GM18907 (cell line): ENCODE results near the gene TP53BP2.
"Not testable (repeated sequence)": the region's sequence is repeated elsewhere in the genome, so short reads cannot be mapped to it uniquely, and the experiment has no call there.

ENCODE experiments used
- ATAC-seq: cut with Tn5 transposase; IDR thresholded peaks from one replicate; pipeline ENCODE4 v1.9.1; 2021; ENCODE audit warnings: mild to moderate bottlenecking, moderate library complexity; ENCODE audit not compliant: unreplicated experiment

TP53BP2 gene

DNA sequence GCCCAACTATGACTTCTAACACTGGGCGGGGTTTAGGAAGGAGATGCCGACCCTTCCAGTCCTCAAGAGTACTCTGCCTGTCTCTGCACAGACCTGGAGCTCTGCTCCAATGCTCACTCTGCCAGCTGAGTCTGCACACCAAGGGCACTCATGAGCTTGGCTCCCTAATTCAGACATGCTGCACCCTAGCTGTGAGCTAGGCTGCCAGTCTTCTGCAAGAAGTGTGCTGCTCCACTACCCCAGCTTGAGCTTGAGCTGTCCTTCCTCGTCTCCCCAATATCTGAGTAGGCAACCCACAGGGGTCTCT, 13.2 kb downstream of the TP53BP2 start:
- no peak for ATAC-seq

DNA sequence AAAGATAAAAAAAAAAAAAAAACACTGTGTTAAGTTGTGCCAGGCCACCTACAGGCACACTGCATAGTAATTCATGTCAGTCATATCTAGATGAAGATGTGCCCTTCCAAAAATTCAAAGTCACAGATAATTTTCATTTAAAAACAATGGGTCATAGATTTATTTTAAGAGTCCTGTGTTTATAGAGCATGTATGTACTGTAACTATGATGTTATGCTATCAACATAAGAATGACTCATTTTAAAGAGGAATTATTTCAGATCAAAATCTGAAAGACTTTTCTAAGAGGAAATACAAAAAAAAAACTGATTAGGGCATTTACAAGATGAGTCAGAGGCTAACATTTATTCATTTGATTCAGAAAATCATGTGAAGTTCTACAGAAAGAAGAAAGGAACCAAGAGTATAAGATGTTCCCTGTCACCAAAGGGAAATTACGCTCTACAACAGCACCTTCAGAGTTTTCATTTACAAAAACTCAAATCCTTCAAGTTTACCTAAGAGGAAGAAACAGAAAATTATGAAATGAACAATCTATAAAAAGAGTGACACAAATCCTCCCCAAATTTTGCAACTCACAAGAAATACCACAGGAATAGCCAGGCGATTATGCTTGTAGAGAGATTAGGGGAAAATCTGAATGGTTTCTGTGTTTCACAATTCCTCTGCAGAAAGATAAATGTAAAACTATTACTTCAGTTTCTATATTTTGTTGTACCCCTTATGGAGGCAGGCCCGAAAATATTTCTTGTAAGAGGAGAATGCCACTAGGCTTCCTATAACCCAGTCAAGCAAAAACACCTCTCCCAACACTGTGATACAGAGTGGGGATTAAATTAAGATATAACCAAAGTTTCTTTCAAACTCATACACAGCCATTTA, 13.8 kb downstream of the TP53BP2 start:
- no peak for ATAC-seq

DNA sequence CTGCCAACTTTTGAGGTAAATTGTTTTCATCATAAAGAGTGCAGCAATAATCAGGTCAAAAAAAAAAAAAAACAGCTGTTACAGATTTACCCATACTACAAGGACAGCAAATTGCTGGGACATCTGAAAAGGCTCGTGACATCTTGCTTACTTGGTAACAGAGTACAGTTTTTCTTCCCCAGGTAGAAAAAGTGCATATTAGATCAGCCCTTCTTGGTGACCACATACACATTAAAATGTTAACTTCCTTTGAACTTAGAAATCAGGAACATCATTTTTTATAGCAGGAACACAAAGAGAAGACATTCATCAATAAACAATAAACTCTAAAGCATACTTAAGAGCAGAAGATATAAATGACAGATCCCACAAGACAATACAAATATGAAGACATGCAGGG, 16.1 kb downstream of the TP53BP2 start:
- ATAC-seq, result no peak

DNA sequence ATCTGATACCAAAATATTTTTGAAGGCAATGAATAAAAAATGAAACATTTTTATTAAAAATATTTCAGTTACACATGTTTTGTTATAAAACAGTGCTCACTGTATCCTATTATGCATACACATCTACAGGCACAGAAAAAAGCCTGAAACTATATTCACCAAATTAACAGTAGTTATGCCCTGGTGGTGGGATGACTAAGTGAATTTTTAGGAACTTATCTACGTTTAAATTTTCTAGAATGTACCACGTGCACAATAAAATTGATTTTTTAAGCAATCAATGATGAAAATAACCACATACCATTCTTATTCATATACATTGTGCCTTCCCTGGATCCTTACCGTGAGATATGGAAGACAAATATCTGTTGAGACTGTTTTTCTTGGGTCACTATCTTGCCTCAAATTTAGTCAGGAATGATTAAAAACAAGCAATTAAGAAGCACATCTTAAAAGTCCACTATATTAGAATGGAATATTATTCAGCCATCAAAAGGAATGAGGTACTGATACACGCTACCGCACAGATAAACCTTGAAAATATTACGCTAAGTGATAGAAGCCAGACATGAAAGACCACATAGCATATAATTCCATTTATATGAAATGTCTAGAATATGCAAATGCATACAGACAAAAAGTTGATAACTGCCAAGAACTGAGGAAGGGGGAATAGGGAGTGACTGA, 17.4 kb downstream of the TP53BP2 start:
- ATAC-seq, result no peak

DNA sequence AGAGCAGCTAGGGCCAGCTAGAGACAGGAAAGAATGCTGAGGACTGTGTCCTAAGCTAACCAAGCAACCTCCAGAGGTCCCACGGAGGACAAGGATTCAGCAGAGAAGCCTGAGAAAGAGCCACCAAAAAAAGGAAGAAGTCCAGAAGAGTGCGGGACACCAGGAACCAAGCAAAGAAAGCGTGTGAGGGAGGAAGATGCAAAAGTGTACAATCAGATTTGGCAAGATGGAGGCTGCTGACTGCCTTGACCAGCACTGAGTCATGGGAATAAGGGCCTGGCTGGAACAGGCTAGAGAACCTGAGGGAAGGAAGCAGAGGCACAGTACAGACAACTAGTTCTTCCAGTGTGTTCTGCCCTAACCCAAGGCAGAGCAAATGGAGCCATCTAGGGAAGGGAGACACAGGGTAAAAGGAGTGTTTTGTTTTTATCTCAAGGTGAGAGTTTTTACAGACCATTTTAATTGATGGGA, 18.5 kb downstream of the TP53BP2 start:
- ATAC-seq, result no peak

DNA sequence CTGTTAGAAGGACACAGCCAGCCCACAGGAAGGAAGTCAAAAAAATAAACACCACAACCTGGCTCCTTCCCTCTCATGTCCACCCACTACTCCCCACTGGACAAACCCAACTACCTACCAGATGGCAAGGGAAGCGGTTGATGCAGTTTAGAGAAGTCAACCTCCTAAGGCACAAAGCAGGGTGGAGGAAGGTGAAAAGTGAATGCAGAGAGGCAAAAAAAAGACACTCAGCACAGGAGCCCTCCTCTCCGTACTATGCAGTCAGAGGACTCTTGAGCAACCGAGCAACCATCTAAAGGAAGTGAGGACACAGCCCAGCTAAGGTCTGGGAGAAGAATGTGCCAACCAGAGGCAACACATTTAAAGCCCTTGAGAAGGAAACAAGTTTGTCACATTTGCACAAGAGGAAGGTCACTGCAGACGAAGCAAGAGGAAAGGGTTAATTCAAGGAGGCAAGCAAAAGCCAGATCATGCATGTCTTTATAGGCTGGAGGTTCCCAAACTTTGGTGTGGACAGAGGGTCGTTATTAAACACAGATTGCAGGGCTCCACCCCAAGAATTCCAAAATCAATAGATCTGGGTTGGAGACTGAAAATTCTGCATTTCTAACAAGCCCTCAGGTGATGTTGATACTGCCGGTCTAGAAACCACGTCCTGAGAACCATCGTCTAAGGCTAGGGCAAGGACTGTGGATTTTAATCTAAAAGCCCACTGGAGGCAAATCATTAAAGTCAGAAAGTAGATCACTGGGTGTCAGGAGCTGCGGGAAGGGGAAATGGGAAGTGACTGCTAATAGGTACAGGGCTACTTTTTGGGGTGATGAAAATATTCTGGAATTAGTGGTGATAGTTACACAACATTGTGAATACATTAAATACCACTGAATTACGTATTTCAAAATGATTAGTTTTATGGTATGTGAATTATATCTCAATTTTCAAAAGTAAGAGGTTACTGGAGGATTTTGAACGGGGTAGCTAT, 19.7 kb downstream of the TP53BP2 start:
- ATAC-seq, result no peak

DNA sequence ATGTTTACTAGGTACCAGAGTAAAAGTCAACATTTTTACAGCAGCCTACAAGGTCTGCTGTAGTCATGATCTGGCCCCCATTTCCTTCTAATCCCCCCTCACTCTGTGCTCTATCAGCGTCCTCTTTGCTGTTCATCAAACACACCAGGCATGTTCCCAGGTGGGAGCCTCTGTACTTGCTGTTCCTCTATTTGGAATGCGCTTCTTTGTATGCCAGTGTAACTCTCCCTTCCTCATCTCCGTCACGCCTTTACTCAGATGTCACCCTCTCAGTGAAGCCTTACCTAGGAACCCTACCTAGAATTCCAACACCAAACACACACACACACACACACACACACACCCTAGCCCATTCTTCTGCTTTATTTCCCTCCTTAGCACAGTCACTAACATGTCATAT, 21.0 kb downstream of the TP53BP2 start:
- ATAC-seq, result no peak

DNA sequence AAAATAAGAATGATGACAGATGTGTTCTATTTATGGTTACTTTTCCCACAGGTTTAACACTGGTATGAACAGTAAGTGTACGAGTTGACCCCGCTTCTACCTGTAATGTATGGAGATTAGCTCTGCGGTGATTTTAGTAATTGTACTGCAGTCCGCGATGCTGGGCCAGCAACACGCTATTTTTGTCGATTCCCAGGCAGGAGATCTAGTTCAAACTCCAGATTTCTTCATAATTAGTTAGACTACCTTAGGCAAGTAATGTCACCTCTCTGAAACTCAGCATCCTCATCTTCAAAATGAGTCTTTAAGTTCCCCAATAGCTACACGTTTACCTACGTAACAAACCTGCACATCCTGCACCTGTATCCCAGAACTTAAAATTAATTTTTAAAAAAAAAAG, 21.5 kb downstream of the TP53BP2 start:
- no peak for ATAC-seq

DNA sequence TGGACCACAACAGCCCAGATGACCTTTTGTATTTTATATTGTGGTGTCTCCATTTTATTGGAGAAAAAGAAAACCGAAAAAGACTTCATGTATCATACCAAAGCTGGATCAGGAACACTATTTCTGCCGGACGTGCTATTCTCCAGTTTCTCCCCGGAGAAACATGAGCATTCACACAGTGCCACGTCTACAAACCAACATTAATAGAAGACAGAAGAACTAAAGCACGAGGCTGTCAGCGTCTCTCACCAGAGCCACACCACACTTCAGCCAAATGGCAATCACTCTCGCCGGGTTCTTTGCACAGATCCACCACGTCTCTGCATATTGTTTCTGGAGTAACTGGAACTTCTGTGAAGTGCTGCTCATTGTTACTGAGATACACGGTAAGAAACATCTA, 24.8 kb downstream of the TP53BP2 start:
- ATAC-seq, result no peak

DNA sequence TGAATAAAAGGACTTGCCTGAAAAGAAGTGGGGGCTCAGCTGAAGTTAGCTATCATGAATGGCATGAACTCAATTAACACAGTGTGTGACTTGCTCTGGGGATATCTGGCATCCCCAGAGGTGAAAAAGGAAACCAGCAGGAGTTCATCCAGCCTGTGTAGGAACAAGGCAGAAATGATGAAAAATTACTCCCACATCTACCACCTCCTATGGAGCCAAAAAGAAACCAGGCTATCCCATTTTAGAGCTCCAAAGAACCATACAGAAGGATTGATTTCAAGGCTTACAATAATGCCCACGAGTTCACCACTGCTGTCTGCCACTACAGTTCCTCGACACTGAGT, 25.3 kb downstream of the TP53BP2 start:
- no peak for ATAC-seq

DNA sequence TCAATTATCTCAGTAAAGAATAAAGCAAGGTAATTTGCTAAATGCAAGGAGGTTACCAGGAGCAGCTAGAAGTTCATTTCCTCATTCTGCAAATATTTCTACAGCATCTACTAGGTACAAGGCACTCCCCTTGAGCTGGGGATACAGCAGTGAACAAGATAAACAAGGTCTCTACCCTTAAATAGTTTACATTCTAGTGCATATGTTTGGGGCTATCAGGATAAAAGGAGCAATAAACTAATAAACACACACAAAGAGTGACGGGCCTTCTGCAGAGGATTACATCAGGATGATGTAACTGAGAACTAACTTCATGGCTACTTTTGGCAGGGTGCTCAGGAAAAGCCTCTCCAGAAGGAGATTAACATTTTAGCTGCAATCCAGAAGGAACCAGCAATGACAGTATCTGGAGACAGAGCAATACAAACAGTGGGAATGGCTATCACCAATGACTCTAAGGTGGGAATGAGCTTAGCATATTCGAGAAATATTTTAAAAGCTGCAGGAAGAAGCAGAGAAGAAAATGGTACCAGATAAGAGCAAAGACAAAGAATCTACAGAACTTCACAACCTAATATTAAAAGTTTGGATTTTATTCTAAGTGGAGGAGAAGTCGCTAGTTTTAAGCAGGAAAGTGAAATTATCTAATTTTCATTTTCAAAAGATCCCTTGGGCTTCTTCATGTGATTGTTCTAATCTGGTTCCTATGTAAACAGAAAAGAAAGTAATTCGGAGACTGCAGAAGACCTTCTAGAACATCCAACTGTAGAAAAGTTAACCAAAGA, 25.8 kb downstream of the TP53BP2 start:
- no peak for ATAC-seq

DNA sequence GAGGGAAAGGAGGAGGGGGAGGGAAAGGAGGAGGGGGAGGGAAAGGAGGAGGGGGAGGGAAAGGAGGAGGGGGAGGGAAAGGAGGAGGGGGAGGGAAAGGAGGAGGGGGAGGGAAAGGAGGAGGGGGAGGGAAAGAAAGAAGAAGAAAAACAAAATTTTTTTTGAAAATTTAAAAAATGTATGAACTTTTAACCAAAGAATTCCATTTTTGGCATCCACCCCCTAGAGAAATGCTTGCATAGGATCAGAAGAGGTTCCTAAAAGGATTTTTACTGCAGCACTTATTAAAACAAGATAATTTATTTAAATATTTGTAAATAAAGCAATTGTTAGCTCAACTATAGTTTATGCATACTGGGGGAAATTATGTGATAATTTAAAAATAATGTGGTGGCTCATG, 28.5 kb downstream of the TP53BP2 start:
- ATAC-seq, result not testable (repeated sequence)

DNA sequence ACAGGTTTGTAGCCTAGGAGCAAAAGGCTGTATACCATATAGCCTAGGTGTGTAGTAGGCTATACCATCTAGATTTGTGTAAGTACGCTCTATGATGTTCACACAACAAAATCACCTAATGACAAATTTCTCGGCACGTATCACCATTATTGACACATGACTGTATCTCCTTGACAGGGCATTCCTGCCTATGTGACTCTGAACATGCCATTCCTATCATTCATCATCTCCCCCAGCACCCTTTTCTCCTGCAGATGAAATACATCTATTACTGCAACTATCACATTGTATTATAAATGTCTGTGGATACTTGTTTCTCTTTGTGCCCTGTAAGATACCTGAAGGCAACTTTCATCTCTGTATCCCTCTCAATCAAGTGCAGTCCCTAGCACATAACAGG, 29.9 kb downstream of the TP53BP2 start:
- ATAC-seq, result no peak

DNA sequence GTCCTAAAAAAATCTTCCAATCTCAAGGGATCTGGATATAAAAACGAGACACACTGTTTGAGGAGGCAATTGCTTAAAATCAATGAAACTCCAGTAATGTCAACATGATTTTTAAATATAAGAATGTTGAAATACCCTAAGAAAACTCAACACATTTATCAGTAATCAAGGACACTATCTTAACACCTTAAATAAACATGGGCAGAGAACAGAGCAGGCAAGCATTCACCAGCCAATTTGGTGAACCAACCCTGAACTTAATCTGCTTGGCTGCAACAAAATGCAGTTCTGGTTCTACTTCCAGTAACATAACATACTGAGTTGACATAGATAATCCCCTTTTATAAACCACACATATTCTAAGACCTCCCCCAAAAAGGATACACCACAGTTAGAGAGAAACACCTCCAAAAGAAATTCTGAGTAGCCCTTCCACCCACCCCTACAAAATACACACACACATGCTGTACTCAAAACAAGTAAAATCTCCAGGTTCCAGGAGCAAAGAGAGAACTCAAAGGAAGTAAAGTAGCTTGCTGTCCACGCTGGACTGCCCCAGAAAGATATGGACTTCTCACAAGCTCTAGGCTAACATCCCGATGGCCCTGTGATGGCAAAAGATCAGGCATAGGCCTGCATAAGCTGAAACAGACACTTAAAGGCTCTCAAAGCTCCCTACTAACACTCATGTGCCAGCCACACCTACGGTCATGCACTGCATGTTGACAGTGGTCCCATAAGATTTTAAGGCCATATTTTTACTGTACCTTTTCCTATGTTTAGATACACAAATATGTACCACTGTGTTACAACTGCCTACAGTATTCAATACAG, 30.5 kb downstream of the TP53BP2 start:
- no peak for ATAC-seq

DNA sequence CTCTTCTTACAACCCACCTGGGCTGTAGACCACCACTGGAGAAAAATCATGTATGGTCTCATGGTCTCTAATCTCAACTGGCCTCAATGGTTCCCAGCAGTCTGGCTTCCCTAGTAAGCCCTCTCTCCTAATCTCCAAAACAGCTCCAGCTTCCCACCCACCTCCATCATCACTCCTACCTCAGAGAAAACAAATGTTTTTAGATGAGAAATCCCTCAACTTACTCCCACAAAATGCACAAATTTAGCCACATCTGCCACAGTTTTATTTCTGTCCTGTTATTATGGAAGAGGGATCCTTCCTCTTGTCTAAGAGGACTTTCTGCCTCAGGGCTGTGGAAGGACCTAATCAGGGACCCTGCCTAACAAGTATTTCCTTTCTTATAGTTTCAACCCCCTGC, 32.1 kb downstream of the TP53BP2 start:
- no peak for ATAC-seq

DNA sequence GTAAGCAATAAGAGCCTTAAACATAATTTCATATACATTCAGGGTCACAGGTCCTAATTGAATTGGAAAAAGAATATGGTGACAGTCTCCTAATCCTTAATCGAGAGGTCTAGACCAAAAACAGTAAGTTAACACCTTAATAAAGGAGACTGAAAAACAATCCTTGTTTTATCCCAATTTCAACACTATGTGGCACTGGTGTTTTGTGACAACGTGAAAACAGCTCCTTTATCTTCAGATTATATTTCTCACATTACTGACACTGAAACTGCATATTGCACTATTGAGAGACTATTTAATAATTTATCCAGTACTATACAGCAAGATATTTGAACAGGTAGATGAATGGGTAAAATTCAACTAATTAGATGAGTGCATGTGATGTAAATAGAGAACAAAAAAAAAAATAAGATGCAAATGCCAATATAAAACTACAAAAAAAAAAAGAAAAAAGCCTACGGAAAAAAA, 34.1 kb downstream of the TP53BP2 start:
- ATAC-seq, result no peak

DNA sequence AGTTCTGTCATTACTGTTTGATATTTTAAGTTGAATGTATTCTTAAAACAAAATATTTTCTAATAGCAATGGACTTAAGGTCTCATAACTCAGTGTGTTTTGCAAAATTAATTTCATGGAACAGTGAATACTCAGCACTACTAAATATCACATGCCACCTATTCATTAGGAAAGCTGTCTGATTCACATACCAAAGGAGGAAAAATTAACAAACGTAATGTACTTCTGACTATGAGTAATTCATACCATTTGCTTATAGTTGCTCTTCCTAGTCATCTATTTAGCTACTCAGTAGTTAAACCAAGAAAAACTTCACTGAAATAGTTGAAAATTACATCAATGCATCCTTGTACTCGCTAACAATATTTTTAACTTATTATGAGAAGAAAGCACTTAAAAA, 35.2 kb downstream of the TP53BP2 start:
- no peak for ATAC-seq

DNA sequence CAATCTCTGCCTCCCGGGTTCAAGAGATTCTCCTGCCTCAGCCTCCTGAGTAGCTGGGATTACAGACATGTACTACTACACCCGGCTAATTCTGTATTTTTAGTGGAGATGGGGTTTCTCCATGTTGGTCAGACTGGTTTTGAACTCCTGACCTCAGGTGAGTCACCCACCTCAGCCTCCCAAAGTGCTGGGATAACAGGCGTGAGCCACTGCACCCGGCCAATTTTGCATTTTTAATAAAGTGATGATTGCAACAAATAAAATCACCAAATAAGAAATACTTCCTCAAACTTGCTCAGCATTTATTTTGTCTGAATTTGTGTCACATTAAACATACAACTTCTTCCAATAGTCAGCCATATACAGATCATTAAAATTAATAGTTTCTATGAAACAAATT, 35.8 kb downstream of the TP53BP2 start:
- not testable (repeated sequence) for ATAC-seq

DNA sequence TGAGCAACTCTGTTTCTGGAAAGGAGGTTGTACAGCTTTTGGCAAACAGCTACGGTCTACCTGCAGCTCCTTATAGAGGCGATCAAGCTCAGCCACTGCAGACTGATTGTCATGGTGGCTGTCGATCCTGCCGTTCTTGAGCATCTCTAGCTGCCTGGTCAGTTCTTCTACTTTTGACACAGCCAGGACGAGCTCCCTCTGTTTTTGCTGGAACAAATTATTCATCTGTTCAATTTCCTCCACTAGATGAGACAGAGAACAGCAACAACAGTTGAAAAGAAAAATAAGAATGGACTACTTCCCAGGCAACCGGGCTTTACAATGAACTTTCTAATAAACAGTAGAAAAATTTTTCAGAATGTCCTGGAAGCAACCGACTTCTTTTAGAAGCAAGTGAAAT, 42.5 kb downstream of the TP53BP2 start:
- no peak for ATAC-seq

DNA sequence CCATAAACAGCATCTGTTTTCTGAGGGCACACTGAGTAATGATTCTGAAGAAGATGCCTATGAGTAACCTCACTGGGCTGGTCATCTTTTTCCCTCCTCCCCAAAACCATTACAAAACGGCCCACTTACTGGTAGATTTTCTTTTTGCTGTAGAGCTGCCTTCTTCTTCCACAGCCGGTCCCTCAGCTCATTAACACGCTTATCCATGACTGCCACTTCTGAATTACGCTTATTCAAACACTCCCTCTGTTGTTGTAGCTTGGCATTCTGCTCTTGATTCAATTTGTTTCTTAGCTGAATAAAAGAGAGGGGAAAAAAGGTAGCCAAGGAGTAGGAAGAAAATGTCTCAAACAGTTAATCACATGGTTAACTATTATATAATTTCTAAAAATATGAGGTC, 43.1 kb downstream of the TP53BP2 start:
- no peak for ATAC-seq
